Stimulated activated CD4-positive, alpha-beta T cell treated with anti-CD3 and anti-CD28 coated beads, Interleukin-1b, Interleukin-23, amount 100 ng/mL, for 1 hour (primary cell): Measurements from ENCODE around the gene PRDM11.

Source experiments
- DNase-seq, 2 donors: peaks; one replicate each; pipeline ENCODE4 v3.0.0-alpha.2; 2020; ENCODE audit warnings: low read depth in 2 of 2

Gene PRDM11

GRCh38 chr11:45209891-45210699 is 63.7 kb downstream of the PRDM11 start:
- no peak for DNase-seq

GRCh38 chr11:45210846-45211245 is 64.4 kb downstream of the PRDM11 start:
- DNase-seq: no peak

- no peak for DNase-seq
These were observed 65.3 kb downstream of the PRDM11 start for GRCh38 chr11:45211732-45212131.

- no peak for DNase-seq
These were observed 66.3 kb downstream of the PRDM11 start for GRCh38 chr11:45212566-45213315.

GRCh38 chr11:45213316-45213665 is 66.9 kb downstream of the PRDM11 start:
- no peak for DNase-seq

- DNase-seq: no peak
These were observed 67.3 kb downstream of the PRDM11 start for GRCh38 chr11:45213717-45214116.

GRCh38 chr11:45215098-45215865 is 68.8 kb downstream of the PRDM11 start:
- DNase-seq: no peak

GRCh38 chr11:45216031-45216430 is 69.6 kb downstream of the PRDM11 start:
- no peak for DNase-seq

- DNase-seq: no peak
These were observed 70.5 kb downstream of the PRDM11 start for GRCh38 chr11:45216901-45217300.

- DNase-seq: no peak
These were observed 71.6 kb downstream of the PRDM11 start for GRCh38 chr11:45217991-45218390.

- DNase-seq: no peak
These were observed 72.3 kb downstream of the PRDM11 start for GRCh38 chr11:45218705-45219104.

GRCh38 chr11:45219411-45219810 is 73.0 kb downstream of the PRDM11 start:
- no peak for DNase-seq

- DNase-seq: no peak
These were observed 77.1 kb downstream of the PRDM11 start for GRCh38 chr11:45223496-45223895.

GRCh38 chr11:45224766-45225165 is 78.3 kb downstream of the PRDM11 start:
- DNase-seq: no peak

GRCh38 chr11:45225277-45225676 is 78.8 kb downstream of the PRDM11 start:
- DNase-seq: no peak

- no peak for DNase-seq
These were observed 79.8 kb downstream of the PRDM11 start for GRCh38 chr11:45225961-45226871.

GRCh38 chr11:45226901-45227300 is 80.5 kb downstream of the PRDM11 start:
- no peak for DNase-seq

GRCh38 chr11:45227836-45228235 is 81.4 kb downstream of the PRDM11 start:
- DNase-seq: no peak

GRCh38 chr11:45229401-45230020 is 83.1 kb downstream of the PRDM11 start:
- no peak for DNase-seq

GRCh38 chr11:45232341-45233080 is 86.1 kb downstream of the PRDM11 start:
- DNase-seq: no peak
